Naive thymus-derived CD4-positive, alpha-beta T cell (primary cell): ENCODE measurements around the gene SEPTIN7. TPM values are rescaled to one million over a fixed set of nuclear protein-coding genes. Genes with fewer than 3 reads are reported as not detected.

Experiments used
- ATAC-seq: fragments of 150-1000 bp; cut with Tn5 transposase; 2 replicates; pipeline ENCODE4 v1.10.0; 2021; ENCODE audit warnings: mild to moderate bottlenecking, moderate library complexity
- CTCF ChIA-PET: fragments of 350-600 bp; sonication (Branson Sonifier 250); formaldehyde crosslinking; loops from one replicate; lab custom pipeline; 2021; ENCODE audit warnings: antibody characterized with exemption; lab: Charles Lee
- POLR2A ChIA-PET: fragments of 350-600 bp; sonication (Branson Sonifier 250); formaldehyde crosslinking; loops from one replicate; lab custom pipeline; 2021; ENCODE audit warnings: antibody characterized with exemption, inconsistent platforms; lab: Charles Lee
- DNase-seq, 9 donors: peaks; one replicate each; pipeline versions ENCODE4 v3.0.0 to v3.0.0-alpha.2; 2020 to 2022; ENCODE audit warnings: mixed read lengths in 1 of 9
- H3K27ac ChIP-seq: one replicate; pipeline ENCODE4 v1.7.0; 2013; ENCODE audit warnings: mild to moderate bottlenecking, low read depth, low read length, moderate library complexity
- H3K27me3 ChIP-seq, 2 donors: one replicate each; pipeline ENCODE4 v1.7.0; 2013; ENCODE audit warnings: low read length in 2 of 2, mild to moderate bottlenecking in 2 of 2, moderate library complexity in 2 of 2; ENCODE audit not compliant: control insufficient read depth in 2 of 2, insufficient read depth in 2 of 2
- H3K36me3 ChIP-seq, 3 experiments: 1 replicate in 2 of 3; 2 replicates in 1 of 3; pipeline ENCODE4 v1.7.0; 2013; ENCODE audit warnings: low read length in 3 of 3, mild to moderate bottlenecking in 3 of 3, moderate library complexity in 1 of 3; ENCODE audit not compliant: insufficient read depth in 3 of 3, control insufficient read depth in 2 of 3
- H3K4me1 ChIP-seq, 2 donors: one replicate each; pipeline ENCODE4 v1.7.0; 2013; ENCODE audit warnings: low read length in 2 of 2, mild to moderate bottlenecking in 2 of 2, moderate library complexity in 1 of 2; ENCODE audit not compliant: control insufficient read depth in 2 of 2, insufficient read depth in 2 of 2
- H3K4me3 ChIP-seq: 2 replicates; pipeline ENCODE4 v1.7.0; 2013; ENCODE audit warnings: mild to moderate bottlenecking, low read length
- H3K9me3 ChIP-seq, 3 experiments: 1 replicate in 2 of 3; 2 replicates in 1 of 3; pipeline ENCODE4 v1.7.0; 2013; ENCODE audit warnings: low read length in 3 of 3; ENCODE audit not compliant: control insufficient read depth in 2 of 3
- H3K27ac Mint-ChIP-seq, 9 donors: one replicate each; pipeline ENCODE4 v1.8.0; 2020 to 2022; ENCODE audit warnings: mixed read lengths in 9 of 9, mild to moderate bottlenecking in 8 of 9, moderate library complexity in 5 of 9, inconsistent platforms in 2 of 9
- H3K27me3 Mint-ChIP-seq, 5 donors: one replicate each; pipeline ENCODE4 v1.8.0; 2021 to 2022; ENCODE audit warnings: mixed read lengths in 5 of 5, mild to moderate bottlenecking in 1 of 5
- H3K36me3 Mint-ChIP-seq, 5 donors: one replicate each; pipeline ENCODE4 v1.8.0; 2020 to 2022; ENCODE audit warnings: mixed read lengths in 5 of 5, mild to moderate bottlenecking in 3 of 5, inconsistent platforms in 1 of 5
- H3K4me1 Mint-ChIP-seq, 7 donors: one replicate each; pipeline ENCODE4 v1.8.0; 2020 to 2022; ENCODE audit warnings: mixed read lengths in 7 of 7, mild to moderate bottlenecking in 3 of 7, inconsistent platforms in 1 of 7
- H3K4me3 Mint-ChIP-seq, 10 donors: one replicate each; pipeline ENCODE4 v1.8.0; 2020 to 2022; ENCODE audit warnings: mild to moderate bottlenecking in 10 of 10, mixed read lengths in 10 of 10, moderate library complexity in 6 of 10, inconsistent platforms in 2 of 10
- H3K9me3 Mint-ChIP-seq, 11 donors: one replicate each; pipeline ENCODE4 v1.8.0; 2020 to 2022; ENCODE audit warnings: mixed read lengths in 11 of 11, mild to moderate bottlenecking in 4 of 11, inconsistent platforms in 1 of 11, moderate library complexity in 1 of 11
- intact Hi-C, 2 donors: fragments of 100-400 bp; cut with micrococcal nuclease; formaldehyde crosslinking; loops; one replicate each; pipeline ENCODE4 v1.15.1; 2023
- polyA plus RNA-seq, 2 donors: library from polyadenylated mRNA; unstranded; fragments of 300-500 nt; fragmentation: Illumina TruSeq; gene quantifications; one replicate each; pipeline ENCODE4 v1.2.3, GENCODE V29; 2021
- total RNA-seq, 6 experiments: library from RNA in 5 of 6; stranded (reverse) in 5 of 6; gene quantifications; 1 replicate in 5 of 6; 2 replicates in 1 of 6; pipeline ENCODE4 v1.2.3 and lab custom pipeline; 2021 to 2026

The SEPTIN7 gene
- total and polyA plus RNA-seq, 7 experiments from 2014 or later = 174 to 566 (median 197) TPM

GRCh38 chr7:35771776-35772175 lies 29.1 kb upstream of the SEPTIN7 start:
- peaks cover 0 to 3% (median 0%) of the 10 kb centered on the region in 5 donors for H3K36me3 Mint-ChIP-seq
- peaks cover 0 to 5% (median 2%) of the 10 kb centered on the region in 11 donors for H3K9me3 Mint-ChIP-seq
- peaks cover 0 to 6% (median 0%) of the 10 kb centered on the region in 5 donors for H3K27me3 Mint-ChIP-seq
- H3K9me3 ChIP-seq = no peaks in the 10 kb centered on the region
- no peaks in the 10 kb centered on the region for H3K4me1 ChIP-seq
- intact Hi-C loops = no loop called here
- H3K4me1 Mint-ChIP-seq = no peaks in the 10 kb centered on the region
- H3K27ac Mint-ChIP-seq = no peak overlapping the region
- no peaks in the 10 kb centered on the region for H3K27me3 ChIP-seq
- ATAC-seq = no peak
- ChIA-PET POLR2A (no interaction called here), CTCF (no interaction called here)
- no peaks in the 10 kb centered on the region for H3K36me3 ChIP-seq
- H3K4me3 ChIP-seq = no peak overlapping the region
- H3K4me3 Mint-ChIP-seq = no peak overlapping the region
- DNase-seq = no peak
- no peak overlapping the region for H3K27ac ChIP-seq

- no peak for ATAC-seq
- H3K4me1 Mint-ChIP-seq = no peaks in the 10 kb centered on the region
- Histone ChIP-seq H3K4me1 (no peaks in the 10 kb centered on the region), H3K36me3 (no peaks in the 10 kb centered on the region), H3K9me3 (no peaks in the 10 kb centered on the region), H3K27me3 (no peaks in the 10 kb centered on the region), H3K4me3 (no peak overlapping the region), H3K27ac (no peak overlapping the region)
- H3K4me3 Mint-ChIP-seq = no peak overlapping the region
- ChIA-PET POLR2A (interaction anchor here (0.7 kb wide), 1 partner anchor 48 kb away, joined by 5 read pairs; no protein-coding TSS in a partner anchor), CTCF (no interaction called here)
- peaks cover 0 to 3% (median 0%) of the 10 kb centered on the region in 5 donors for H3K27me3 Mint-ChIP-seq
- DNase-seq = no peak
- H3K27ac Mint-ChIP-seq = no peak overlapping the region
- H3K9me3 Mint-ChIP-seq = no peaks in the 10 kb centered on the region
- H3K36me3 Mint-ChIP-seq = peaks cover 0 to 3% (median 0%) of the 10 kb centered on the region in 5 donors
- intact Hi-C loops = no loop called here
Observed at GRCh38 chr7:35773994-35774393, 26.9 kb upstream of the SEPTIN7 start.

- Histone ChIP-seq H3K4me1 (no peaks in the 10 kb centered on the region), H3K27ac (no peak overlapping the region), H3K4me3 (no peak overlapping the region), H3K27me3 (no peaks in the 10 kb centered on the region), H3K36me3 (no peaks in the 10 kb centered on the region), H3K9me3 (no peaks in the 10 kb centered on the region)
- Mint-ChIP-seq H3K4me3 (no peak overlapping the region), H3K4me1 (no peaks in the 10 kb centered on the region), H3K27me3 (peaks cover 0 to 3% (median 0%) of the 10 kb centered on the region in 5 donors), H3K36me3 (peaks cover 0 to 3% (median 0%) of the 10 kb centered on the region in 5 donors), H3K27ac (no peak overlapping the region), H3K9me3 (no peaks in the 10 kb centered on the region)
- POLR2A ChIA-PET = no interaction called here
- CTCF ChIA-PET = no interaction called here
- intact Hi-C loops = no loop called here
- no peak for ATAC-seq
- no peak for DNase-seq
Observed at GRCh38 chr7:35776686-35777085, 24.2 kb upstream of the SEPTIN7 start.

- H3K27ac Mint-ChIP-seq = no peak overlapping the region
Observed at GRCh38 chr7:35777121-35777520, 23.7 kb upstream of the SEPTIN7 start.

GRCh38 chr7:35780070-35780469 lies 20.8 kb upstream of the SEPTIN7 start:
- no peak overlapping the region for H3K27ac ChIP-seq
- Mint-ChIP-seq H3K27ac (no peak overlapping the region), H3K4me1 (no peaks in the 10 kb centered on the region), H3K4me3 (no peak overlapping the region), H3K9me3 (peaks cover 0 to 2% (median 0%) of the 10 kb centered on the region in 11 donors), H3K27me3 (peaks cover 0 to 2% (median 0%) of the 10 kb centered on the region in 5 donors), H3K36me3 (peaks cover 0 to 3% (median 0%) of the 10 kb centered on the region in 5 donors)
- no peak overlapping the region for H3K4me3 ChIP-seq
- H3K36me3 ChIP-seq = no peaks in the 10 kb centered on the region
- ChIA-PET CTCF (no interaction called here), POLR2A (interaction anchor here (0.7 kb wide), 1 partner anchor 796 kb away, joined by 3 read pairs; no protein-coding TSS in a partner anchor)
- intact Hi-C loops = no loop called here
- H3K27me3 ChIP-seq = no peaks in the 10 kb centered on the region
- DNase-seq (no peak), ATAC-seq (no peak)
- H3K9me3 ChIP-seq = no peaks in the 10 kb centered on the region
- H3K4me1 ChIP-seq = no peaks in the 10 kb centered on the region

More at GRCh38 chr7:35777121-35777520, 23.7 kb upstream of the SEPTIN7 start:
- H3K9me3 ChIP-seq = no peaks in the 10 kb centered on the region
- peaks cover 0 to 3% (median 0%) of the 10 kb centered on the region in 5 donors for H3K27me3 Mint-ChIP-seq
- no peaks in the 10 kb centered on the region for H3K36me3 ChIP-seq
- intact Hi-C loops = no loop called here
- H3K9me3 Mint-ChIP-seq = no peaks in the 10 kb centered on the region
- CTCF ChIA-PET = no interaction called here
- no peak overlapping the region for H3K4me3 Mint-ChIP-seq
- peaks cover 0 to 3% (median 0%) of the 10 kb centered on the region in 5 donors for H3K36me3 Mint-ChIP-seq
- no peak for DNase-seq
- no peaks in the 10 kb centered on the region for H3K4me1 ChIP-seq
- H3K27me3 ChIP-seq = no peaks in the 10 kb centered on the region
- no peak overlapping the region for H3K4me3 ChIP-seq
- H3K4me1 Mint-ChIP-seq = no peaks in the 10 kb centered on the region
- no peak overlapping the region for H3K27ac ChIP-seq
- no peak for ATAC-seq
- POLR2A ChIA-PET = no interaction called here

- H3K27ac Mint-ChIP-seq = no peak overlapping the region
- H3K27me3 Mint-ChIP-seq = peaks cover 0 to 2% (median 0%) of the 10 kb centered on the region in 5 donors
- ChIA-PET CTCF (no interaction called here), POLR2A (no interaction called here)
- no peaks in the 10 kb centered on the region for H3K36me3 ChIP-seq
- H3K9me3 Mint-ChIP-seq = peaks cover 0 to 2% (median 0%) of the 10 kb centered on the region in 11 donors
- H3K27me3 ChIP-seq = no peaks in the 10 kb centered on the region
- no peak overlapping the region for H3K4me3 ChIP-seq
- no peak overlapping the region for H3K27ac ChIP-seq
- H3K4me1 Mint-ChIP-seq = no peaks in the 10 kb centered on the region
- no peak overlapping the region for H3K4me3 Mint-ChIP-seq
- intact Hi-C loops = no loop called here
- ATAC-seq (no peak), DNase-seq (no peak)
- no peaks in the 10 kb centered on the region for H3K9me3 ChIP-seq
- H3K36me3 Mint-ChIP-seq = peaks cover 0 to 3% (median 0%) of the 10 kb centered on the region in 5 donors
- no peaks in the 10 kb centered on the region for H3K4me1 ChIP-seq
Observed at GRCh38 chr7:35781200-35781701, 19.6 kb upstream of the SEPTIN7 start.
